KMS-11 (cell line): Measurements from ENCODE around the gene VASP.
A peak's percentile ranks its signal among the peaks of the same experiment; 100 is the strongest.

Source experiments
- H2AFZ ChIP-seq: fragments of 200-600 bp; sonication (generic); 2 replicates; pipeline ENCODE4 v1.6.1; 2016; ENCODE audit warnings: antibody characterized with exemption, mixed run types, low read depth
- H3K27ac ChIP-seq: fragments of 200-600 bp; sonication (generic); 2 replicates; pipeline ENCODE4 v1.6.1; 2016; ENCODE audit warnings: mild to moderate bottlenecking, mixed run types
- H3K27me3 ChIP-seq: fragments of 200-600 bp; sonication (generic); 2 replicates; pipeline ENCODE4 v1.6.1; 2017; ENCODE audit warnings: mild to moderate bottlenecking, low read depth, mixed run types, moderate library complexity; ENCODE audit not compliant: insufficient read depth
- H3K36me3 ChIP-seq: fragments of 200-600 bp; sonication (generic); 2 replicates; pipeline ENCODE4 v1.6.1; 2017; ENCODE audit warnings: mild to moderate bottlenecking, mixed run types; ENCODE audit not compliant: insufficient read depth
- H3K4me1 ChIP-seq: fragments of 200-600 bp; sonication (generic); 2 replicates; pipeline ENCODE4 v1.6.1; 2016; ENCODE audit warnings: mild to moderate bottlenecking, low read depth, mixed run types; ENCODE audit not compliant: poor library complexity, severe bottlenecking
- H3K4me2 ChIP-seq: fragments of 200-600 bp; sonication (generic); 2 replicates; pipeline ENCODE4 v1.7.0; 2016; ENCODE audit warnings: mild to moderate bottlenecking, mixed run types
- H3K4me3 ChIP-seq: fragments of 200-600 bp; sonication (generic); IDR thresholded peaks from 2 replicates; pipeline ENCODE4 v1.6.1; 2017; ENCODE audit warnings: low read depth, low read length, mixed read lengths; ENCODE audit not compliant: insufficient read depth
- H3K79me2 ChIP-seq: fragments of 200-600 bp; sonication (generic); 2 replicates; pipeline ENCODE4 v1.6.1; 2016; ENCODE audit warnings: low read depth, mixed run types; ENCODE audit not compliant: insufficient read depth
- H3K9ac ChIP-seq: fragments of 200-600 bp; sonication (generic); 2 replicates; pipeline ENCODE4 v1.6.1; 2016; ENCODE audit warnings: mild to moderate bottlenecking, mixed run types
- H4K20me1 ChIP-seq: fragments of 200-600 bp; sonication (generic); 2 replicates; pipeline ENCODE4 v1.6.1; 2016; ENCODE audit warnings: mild to moderate bottlenecking, mixed run types; ENCODE audit not compliant: insufficient read depth
- CTCF ChIP-seq: fragments of 200-600 bp; sonication (generic); conservative IDR thresholded peaks from 2 replicates; pipeline ENCODE4 v1.6.1; 2017; ENCODE audit warnings: low read depth, mild to moderate bottlenecking, antibody characterized with exemption, low read length, moderate library complexity, mixed read lengths

Gene VASP

DNA sequence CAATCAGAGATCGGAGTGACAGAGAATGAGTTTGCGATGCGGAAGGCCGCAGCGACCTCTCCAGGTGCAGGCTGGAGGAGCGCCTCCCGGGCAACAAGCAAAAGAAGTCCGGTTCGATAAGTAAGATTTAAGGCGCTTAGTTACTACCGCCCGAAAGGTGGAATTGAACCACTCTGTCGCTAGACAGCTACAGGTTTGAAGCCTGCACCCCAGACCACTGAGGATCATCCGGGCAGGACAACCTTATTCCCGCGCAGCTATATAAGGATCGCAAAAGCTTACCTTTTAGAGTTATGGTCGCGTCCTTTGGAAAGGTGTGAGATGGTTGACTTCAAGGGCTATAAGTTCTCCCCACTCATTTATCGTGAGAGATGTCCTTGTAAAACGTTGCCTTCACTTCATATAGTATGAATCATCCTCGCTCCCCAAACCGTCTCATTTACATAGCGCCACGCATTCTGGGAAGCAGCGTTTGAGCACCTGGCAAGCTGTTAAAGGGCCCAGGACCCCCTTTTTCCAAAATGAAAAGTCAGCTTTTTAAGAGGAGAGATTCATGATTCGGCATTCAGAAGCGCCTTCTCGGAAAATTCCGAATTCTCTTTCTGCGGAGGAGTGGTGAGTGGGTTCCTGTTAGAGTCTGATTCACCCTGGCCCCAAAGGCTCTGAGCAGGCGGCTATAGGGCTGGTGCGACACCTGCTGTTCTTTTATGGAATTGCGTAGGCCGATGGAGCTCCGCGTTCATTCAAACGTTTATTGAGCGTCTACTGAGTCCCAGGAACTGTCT, 28.6 kb upstream of the VASP start:
- H3K36me3 ChIP-seq, result no peaks in the 10 kb centered on the region

GRCh38 chr19:45483033-45483432, 24.2 kb upstream of the VASP start:
- no peak overlapping the region for H3K4me2 ChIP-seq
- H3K27ac ChIP-seq, result no peak overlapping the region
- H2AFZ ChIP-seq, result no peak overlapping the region
- H4K20me1 ChIP-seq, result no peaks in the 10 kb centered on the region
- H3K36me3 ChIP-seq, result no peaks in the 10 kb centered on the region
- H3K27me3 ChIP-seq, result peaks cover 22% of the 10 kb centered on the region
- no peaks in the 10 kb centered on the region for H3K79me2 ChIP-seq
- no peak for TF ChIP-seq CTCF
- H3K9ac ChIP-seq, result no peak overlapping the region
- no peak overlapping the region for H3K4me3 ChIP-seq
- H3K4me1 ChIP-seq, result peaks cover 18% of the 10 kb centered on the region

More for the DNA sequence above, 28.6 kb upstream of the VASP start:
- no peak overlapping the region for H3K4me3 ChIP-seq
- H3K27ac ChIP-seq, result peak overlapping the region; percentile 86
- H4K20me1 ChIP-seq, result no peaks in the 10 kb centered on the region
- peak overlapping the region; percentile 50; the same call in 1 of the 2 replicates for H3K4me2 ChIP-seq
- H3K9ac ChIP-seq, result peak overlapping the region; percentile 77
- H2AFZ ChIP-seq, result peak overlapping the region; percentile 62
- no peaks in the 10 kb centered on the region for H3K79me2 ChIP-seq
- peaks cover 27% of the 10 kb centered on the region for H3K4me1 ChIP-seq
- H3K27me3 ChIP-seq, result peaks cover 24% of the 10 kb centered on the region; the same call in 1 of the 2 replicates
- peak; percentile 95 for TF ChIP-seq CTCF

- Histone ChIP-seq H3K4me2 (no peak overlapping the region), H3K79me2 (no peaks in the 10 kb centered on the region), H3K27me3 (peaks cover 36% of the 10 kb centered on the region), H2AFZ (peak overlapping the region; percentile 95; the same call in 1 of the 2 replicates), H3K9ac (no peak overlapping the region), H3K36me3 (no peaks in the 10 kb centered on the region), H3K4me1 (peaks cover 12% of the 10 kb centered on the region), H3K4me3 (no peak overlapping the region), H3K27ac (no peak overlapping the region), H4K20me1 (no peaks in the 10 kb centered on the region)
- TF ChIP-seq CTCF, result no peak
Measured at GRCh38 chr19:45484273-45484945, 22.9 kb upstream of the VASP start.

GRCh38 chr19:45485305-45486077, 21.8 kb upstream of the VASP start:
- Histone ChIP-seq H3K36me3 (no peaks in the 10 kb centered on the region), H3K4me1 (peaks cover 9% of the 10 kb centered on the region), H4K20me1 (no peaks in the 10 kb centered on the region), H3K4me2 (peak overlapping the region; percentile 54), H3K27ac (no peak overlapping the region), H3K27me3 (peaks cover 47% of the 10 kb centered on the region), H3K9ac (peak overlapping the region; percentile 16; the same call in 1 of the 2 replicates), H2AFZ (peak overlapping the region; percentile 95), H3K79me2 (no peaks in the 10 kb centered on the region), H3K4me3 (no peak overlapping the region)
- TF ChIP-seq CTCF, result peak; percentile 91
